GM12872 (cell line): ENCODE data around the gene STS.

Source experiments
- TF ChIP-seq, protein P1 (sequence below): IDR thresholded peaks from 3 replicates; pipeline ENCODE4 v1.5.1; 2011; ENCODE audit warnings: low read depth, mild to moderate bottlenecking, low read length, moderate library complexity; ENCODE audit not compliant: insufficient read depth

STS gene

DNA sequence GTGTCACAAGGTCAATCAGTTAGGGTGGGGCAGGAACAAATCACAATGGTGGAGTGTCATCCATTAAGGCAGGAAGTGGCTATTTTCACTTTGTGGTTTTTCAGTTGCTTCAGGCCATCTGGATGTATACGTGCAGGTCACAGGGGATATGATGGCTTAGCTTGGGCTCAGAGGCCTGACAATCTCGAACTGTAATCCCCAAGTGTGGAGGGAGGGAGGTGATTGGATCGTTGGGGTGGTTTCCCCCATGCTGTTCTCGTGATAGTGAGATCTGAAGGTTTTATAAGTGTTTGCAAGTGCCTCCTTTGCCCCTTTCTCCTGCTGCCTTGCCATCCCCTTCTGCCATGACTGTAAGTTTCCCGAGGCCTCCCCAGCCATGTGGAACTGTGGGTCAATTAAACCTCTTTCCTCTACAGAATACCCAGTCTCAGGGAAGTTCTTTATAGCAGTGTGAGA, 36.7 kb upstream of the STS start:
- TF ChIP-seq, protein P1, sequence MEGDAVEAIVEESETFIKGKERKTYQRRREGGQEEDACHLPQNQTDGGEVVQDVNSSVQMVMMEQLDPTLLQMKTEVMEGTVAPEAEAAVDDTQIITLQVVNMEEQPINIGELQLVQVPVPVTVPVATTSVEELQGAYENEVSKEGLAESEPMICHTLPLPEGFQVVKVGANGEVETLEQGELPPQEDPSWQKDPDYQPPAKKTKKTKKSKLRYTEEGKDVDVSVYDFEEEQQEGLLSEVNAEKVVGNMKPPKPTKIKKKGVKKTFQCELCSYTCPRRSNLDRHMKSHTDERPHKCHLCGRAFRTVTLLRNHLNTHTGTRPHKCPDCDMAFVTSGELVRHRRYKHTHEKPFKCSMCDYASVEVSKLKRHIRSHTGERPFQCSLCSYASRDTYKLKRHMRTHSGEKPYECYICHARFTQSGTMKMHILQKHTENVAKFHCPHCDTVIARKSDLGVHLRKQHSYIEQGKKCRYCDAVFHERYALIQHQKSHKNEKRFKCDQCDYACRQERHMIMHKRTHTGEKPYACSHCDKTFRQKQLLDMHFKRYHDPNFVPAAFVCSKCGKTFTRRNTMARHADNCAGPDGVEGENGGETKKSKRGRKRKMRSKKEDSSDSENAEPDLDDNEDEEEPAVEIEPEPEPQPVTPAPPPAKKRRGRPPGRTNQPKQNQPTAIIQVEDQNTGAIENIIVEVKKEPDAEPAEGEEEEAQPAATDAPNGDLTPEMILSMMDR = no peak

DNA sequence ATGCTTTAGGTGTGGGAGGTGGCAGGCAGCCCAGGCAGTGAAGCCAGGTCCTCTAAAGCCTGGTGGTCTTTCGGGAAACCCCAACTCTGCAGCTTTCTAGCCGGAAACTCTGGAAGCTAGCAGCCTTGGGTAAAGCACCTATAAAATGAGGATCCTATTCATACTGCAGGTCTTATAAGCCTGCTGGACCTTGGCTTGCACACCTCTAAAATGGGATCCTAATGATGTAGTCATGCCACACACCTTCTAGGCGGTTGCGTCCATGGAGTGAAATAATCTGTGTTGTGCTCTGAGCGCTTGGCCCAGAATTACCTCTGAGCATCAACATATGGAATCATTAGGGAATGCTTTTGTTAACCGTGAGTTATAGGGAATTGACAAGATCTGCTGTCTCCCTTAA, 36.0 kb upstream of the STS start:
- TF ChIP-seq, protein P1 = no peak

DNA sequence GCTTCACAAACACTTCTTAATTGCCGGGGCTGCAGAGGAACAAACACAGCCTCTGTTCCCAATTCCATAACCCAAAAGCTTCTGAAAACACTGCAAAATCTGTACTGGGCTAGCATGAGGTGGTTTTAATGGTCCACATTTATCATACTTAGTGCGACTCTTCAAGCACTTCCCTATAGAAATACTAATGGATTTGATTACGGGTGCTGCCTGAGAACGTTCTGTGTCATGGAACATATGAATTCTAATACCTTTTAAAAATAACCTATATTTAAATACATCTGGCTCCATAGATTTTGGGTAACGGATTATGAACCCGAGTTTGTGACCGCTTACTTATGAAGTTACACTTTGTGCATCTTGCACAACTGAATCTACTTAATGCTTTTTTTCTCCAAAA, 35.4 kb upstream of the STS start:
- TF ChIP-seq, protein P1 = no peak

DNA sequence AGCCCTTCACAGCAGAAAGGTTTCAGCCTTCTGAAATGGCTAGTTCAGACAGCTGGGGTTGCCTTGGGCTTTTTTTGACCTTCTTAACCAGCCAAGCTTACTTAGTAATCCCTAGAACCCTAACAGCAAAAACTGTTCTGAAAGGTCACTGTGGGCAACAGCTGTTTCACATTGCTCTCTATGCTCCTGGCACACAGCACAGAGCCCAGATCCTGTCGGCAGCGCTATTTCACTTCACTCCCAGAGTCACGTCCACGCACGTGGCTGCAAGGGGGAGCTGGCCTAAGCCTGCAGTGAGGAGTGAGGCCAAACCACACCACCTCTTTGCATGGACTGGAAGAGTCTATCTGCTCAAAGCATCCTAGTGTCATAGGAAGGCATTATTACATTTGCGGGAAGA, 32.0 kb upstream of the STS start:
- TF ChIP-seq, protein P1 = no peak

DNA sequence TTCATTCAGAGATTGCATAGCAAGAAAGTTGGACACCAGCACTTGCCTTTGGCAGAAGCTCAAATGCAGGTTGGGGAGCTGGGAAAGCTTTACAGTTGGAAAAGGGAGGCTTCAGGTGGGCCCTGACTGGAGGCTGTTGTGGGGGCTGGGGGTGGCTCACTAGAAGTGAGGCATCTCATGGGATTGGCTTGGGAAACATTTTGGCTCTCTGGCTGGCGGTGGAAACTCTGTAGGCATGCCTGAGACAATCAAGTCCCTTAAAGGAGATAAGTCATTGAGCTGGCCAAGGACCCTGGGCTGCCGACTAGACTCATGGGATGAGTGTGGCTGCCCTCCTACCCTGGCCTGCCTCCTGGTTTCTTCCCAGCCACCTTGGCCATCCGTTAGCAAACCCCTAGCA, 31.4 kb upstream of the STS start:
- TF ChIP-seq, protein P1 = no peak

DNA sequence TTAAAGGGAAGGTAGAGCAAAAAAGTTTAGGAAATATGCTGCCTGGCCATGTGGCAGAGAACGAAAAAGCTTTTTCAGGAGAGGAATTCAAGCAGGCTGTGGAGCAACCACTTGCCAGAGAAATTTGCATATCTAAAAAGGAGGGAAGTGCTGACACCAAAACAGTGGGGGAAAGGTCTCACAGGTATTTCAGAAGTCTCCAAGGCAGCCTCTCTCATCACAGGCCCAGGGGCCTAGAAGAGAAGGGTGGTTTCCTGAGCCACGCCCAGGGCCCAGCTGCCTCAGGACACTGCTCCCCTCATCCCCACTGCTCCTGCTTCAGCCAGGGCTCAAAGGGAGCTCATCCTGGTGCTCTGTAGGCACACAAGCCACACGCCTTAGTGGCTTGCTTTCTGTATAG, 29.9 kb upstream of the STS start:
- TF ChIP-seq, protein P1 = no peak

DNA sequence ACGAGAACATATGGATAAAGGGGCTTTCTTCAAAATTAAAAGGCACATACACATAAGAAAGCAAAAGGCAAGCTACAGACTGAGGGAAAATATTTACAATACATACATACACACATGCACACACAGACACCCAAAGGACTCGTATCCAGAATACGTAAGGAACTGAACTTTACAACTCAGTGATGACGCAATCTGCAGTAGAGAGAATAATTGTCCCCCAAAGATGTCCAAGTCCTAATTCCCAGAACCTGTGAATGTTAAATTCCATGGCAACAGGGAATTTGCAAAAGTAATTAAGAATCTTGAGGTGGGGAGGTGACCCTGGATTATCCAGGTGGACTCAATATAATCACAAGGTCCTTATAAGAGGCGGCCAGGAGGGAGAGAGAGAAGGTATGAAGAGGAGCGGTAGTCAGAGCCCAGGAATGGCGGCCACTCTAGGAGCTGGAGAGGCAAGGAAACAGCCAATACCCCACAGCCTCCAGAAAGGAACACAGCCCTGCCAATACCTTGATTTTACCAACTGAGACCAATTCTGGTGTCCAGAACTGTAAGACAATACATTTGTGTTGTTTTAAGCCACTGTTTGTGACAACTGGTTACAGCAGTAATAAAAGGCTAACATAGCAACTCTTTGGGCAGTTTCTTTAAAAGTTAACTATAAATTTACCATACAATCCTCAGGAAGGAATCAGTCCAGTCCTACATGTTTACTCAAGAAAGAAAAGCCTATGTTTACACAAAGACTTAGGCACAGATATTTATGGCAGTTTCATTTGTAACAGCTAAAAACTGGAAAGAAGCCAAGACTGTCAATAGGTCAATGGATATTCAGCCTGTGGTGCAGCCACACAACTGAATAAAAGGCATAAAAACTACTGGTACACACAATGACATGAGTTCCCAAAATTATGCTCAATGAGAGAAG, 27.3 kb upstream of the STS start:
- TF ChIP-seq, protein P1 = no peak
